Liver (tissue), 5 donors: ENCODE results near the gene NDUFS1. TPM values are rescaled to one million over a fixed set of nuclear protein-coding genes. Genes with fewer than 3 reads are reported as not detected.

Experiments used
- polyA plus RNA-seq, 2 donors: library from polyadenylated mRNA; stranded (reverse) in 1 of 2; unstranded in 1 of 2; fragments of 200-250 nt in 1 of 2; fragments of >200 nt in 1 of 2; fragmentation: Nextera tagmentation in 1 of 2; extraction: Ambion mirVana in 1 of 2; gene quantifications; one replicate each; pipeline versions ENCODE4 v1.2.1 to v1.2.3, GENCODE V29; 2013 to 2015
- small RNA-seq: library from RNA; depleted of rRNA; stranded (forward); fragments of <200 nt; gene quantifications from one replicate; pipeline ENCODE3, GENCODE V24; 2014
- total RNA-seq, 2 donors: library from RNA; depleted of rRNA; stranded (reverse); fragments of >200 nt; gene quantifications; one replicate each; pipeline ENCODE4 v1.2.3, GENCODE V29; 2014
- donor health status: healthy.
- donor health status: healthy.
- donor health status: healthy.

NDUFS1 gene
- total and polyA plus RNA-seq, 4 donors = 39.7 to 167 (median 83.2) TPM

Small RNA genes within 50 kb of the gene (small RNA-seq; reads per million reads assigned to genes)
- gene RF00134 = not detected
- not detected for gene RF02271
- gene SNORA41 = not detected
- gene SNORD51 = 0.20 reads per million

Other genes starting within 250 kb of the NDUFS1 start
- 10 to 100 TPM in 1 of 2 donors, 1 to 10 TPM in 1; 8.1 to 10.3 TPM for gene INO80D, start 73.3 kb downstream of the NDUFS1 start, total RNA-seq
- gene INO80D, start 73.3 kb downstream of the NDUFS1 start, polyA plus RNA-seq = 1 to 10 TPM in 1 of 2 donors, under 1 TPM in 1; 0.76 to 2.6 TPM
- 100 to 1,000 TPM; 143 to 328 TPM for gene EEF1B2, start 451 bp upstream of the NDUFS1 start, total RNA-seq
- 100 to 1,000 TPM; 186 to 365 TPM for gene EEF1B2, start 451 bp upstream of the NDUFS1 start, polyA plus RNA-seq
- 1 to 10 TPM; 2.7 to 5.9 TPM for gene ZDBF2, start 115.2 kb upstream of the NDUFS1 start, total RNA-seq
- 1 to 10 TPM in 1 of 2 donors, under 1 TPM in 1; 0.97 to 1.2 TPM for gene ZDBF2, start 115.2 kb upstream of the NDUFS1 start, polyA plus RNA-seq